ENCODE results near the gene AKAP6. TPM values are rescaled to one million over a fixed set of nuclear protein-coding genes. Genes with fewer than 3 reads are reported as not detected.

The AKAP6 gene
- polyA plus RNA-seq, 2 donors: 1.5 to 1.6 TPM

- Histone ChIP-seq H3K4me3 (ENCODE audit: low read depth in 1 of 2, low read length in 2 of 2) (no peak overlapping the region), H3K27me3 (ENCODE audit: control insufficient read depth in 1 of 2, insufficient read depth in 2 of 2, low read length in 2 of 2) (no peaks in the 10 kb centered on the region), H3K9me3 (ENCODE audit: control insufficient read depth in 2 of 2, insufficient read depth in 1 of 2, low read depth in 1 of 2, low read length in 1 of 2) (no peaks in the 10 kb centered on the region), H3K27ac (ENCODE audit: low read depth in 2 of 2, low read length in 1 of 2) (no peak overlapping the region), H3K36me3 (ENCODE audit: control insufficient read depth in 2 of 2, insufficient read depth in 2 of 2, low read length in 1 of 2) (no peaks in the 10 kb centered on the region), H3K4me1 (ENCODE audit: control insufficient read depth in 2 of 2, insufficient read depth in 2 of 2, low read length in 1 of 2) (no peaks in the 10 kb centered on the region)
- WGBS, 2 donors: 96 to 97% methylated on average over 4 of the region's 4 CpGs
These were observed 518.8 kb downstream of the AKAP6 start for GRCh38 chr14:32847867-32848266.

- Histone ChIP-seq H3K4me1 (ENCODE audit: control insufficient read depth in 2 of 2, insufficient read depth in 2 of 2, low read length in 1 of 2) (peaks cover 2 to 6% of the 10 kb centered on the region in 2 donors), H3K27ac (ENCODE audit: low read depth in 2 of 2, low read length in 1 of 2) (no peak overlapping the region), H3K27me3 (ENCODE audit: control insufficient read depth in 1 of 2, insufficient read depth in 2 of 2, low read length in 2 of 2) (no peaks in the 10 kb centered on the region), H3K36me3 (ENCODE audit: control insufficient read depth in 2 of 2, insufficient read depth in 2 of 2, low read length in 1 of 2) (no peaks in the 10 kb centered on the region), H3K4me3 (ENCODE audit: low read depth in 1 of 2, low read length in 2 of 2) (no peak overlapping the region), H3K9me3 (ENCODE audit: control insufficient read depth in 2 of 2, insufficient read depth in 1 of 2, low read depth in 1 of 2, low read length in 1 of 2) (no peaks in the 10 kb centered on the region)
- WGBS, 2 donors: 46 to 51% methylated on average over 5 of the region's 5 CpGs
These were observed 536.8 kb downstream of the AKAP6 start for GRCh38 chr14:32865827-32866376.

GRCh38 chr14:32883188-32883587, 554.1 kb downstream of the AKAP6 start:
- no peak overlapping the region for H3K27ac ChIP-seq (ENCODE audit: low read depth in 2 of 2, low read length in 1 of 2)
- no peak overlapping the region for H3K4me3 ChIP-seq (ENCODE audit: low read depth in 1 of 2, low read length in 2 of 2)
- H3K9me3 ChIP-seq (ENCODE audit: control insufficient read depth in 2 of 2, insufficient read depth in 1 of 2, low read depth in 1 of 2, low read length in 1 of 2): no peaks in the 10 kb centered on the region
- H3K36me3 ChIP-seq (ENCODE audit: control insufficient read depth in 2 of 2, insufficient read depth in 2 of 2, low read length in 1 of 2): no peaks in the 10 kb centered on the region
- H3K27me3 ChIP-seq (ENCODE audit: control insufficient read depth in 1 of 2, insufficient read depth in 2 of 2, low read length in 2 of 2): no peaks in the 10 kb centered on the region
- WGBS, 2 donors: 92 to 97% methylated on average over 3 of the region's 3 CpGs
- H3K4me1 ChIP-seq (ENCODE audit: control insufficient read depth in 2 of 2, insufficient read depth in 2 of 2, low read length in 1 of 2): no peaks in the 10 kb centered on the region

Other genes starting within 250 kb of the AKAP6 start
- not detected for gene RNU6-7, start 127.3 kb upstream of the AKAP6 start, polyA plus RNA-seq
- gene RNU6-8, start 126.0 kb upstream of the AKAP6 start, polyA plus RNA-seq: not detected

Data from esophagus (tissue), 2 donors.